GM18505 (cell line): Measurements from ENCODE around the gene TP53AIP1.

Experiments
- ATAC-seq: cut with Tn5 transposase; IDR thresholded peaks from one replicate; pipeline ENCODE4 v1.9.1; 2021; ENCODE audit not compliant: unreplicated experiment
- POLR2A ChIP-seq: IDR thresholded peaks from 4 replicates; pipeline ENCODE4 v1.6.1; 2011; ENCODE audit warnings: borderline replicate concordance; ENCODE audit not compliant: insufficient read depth, insufficient read length; ENCODE audit errors: extremely low read depth

Gene TP53AIP1

DNA sequence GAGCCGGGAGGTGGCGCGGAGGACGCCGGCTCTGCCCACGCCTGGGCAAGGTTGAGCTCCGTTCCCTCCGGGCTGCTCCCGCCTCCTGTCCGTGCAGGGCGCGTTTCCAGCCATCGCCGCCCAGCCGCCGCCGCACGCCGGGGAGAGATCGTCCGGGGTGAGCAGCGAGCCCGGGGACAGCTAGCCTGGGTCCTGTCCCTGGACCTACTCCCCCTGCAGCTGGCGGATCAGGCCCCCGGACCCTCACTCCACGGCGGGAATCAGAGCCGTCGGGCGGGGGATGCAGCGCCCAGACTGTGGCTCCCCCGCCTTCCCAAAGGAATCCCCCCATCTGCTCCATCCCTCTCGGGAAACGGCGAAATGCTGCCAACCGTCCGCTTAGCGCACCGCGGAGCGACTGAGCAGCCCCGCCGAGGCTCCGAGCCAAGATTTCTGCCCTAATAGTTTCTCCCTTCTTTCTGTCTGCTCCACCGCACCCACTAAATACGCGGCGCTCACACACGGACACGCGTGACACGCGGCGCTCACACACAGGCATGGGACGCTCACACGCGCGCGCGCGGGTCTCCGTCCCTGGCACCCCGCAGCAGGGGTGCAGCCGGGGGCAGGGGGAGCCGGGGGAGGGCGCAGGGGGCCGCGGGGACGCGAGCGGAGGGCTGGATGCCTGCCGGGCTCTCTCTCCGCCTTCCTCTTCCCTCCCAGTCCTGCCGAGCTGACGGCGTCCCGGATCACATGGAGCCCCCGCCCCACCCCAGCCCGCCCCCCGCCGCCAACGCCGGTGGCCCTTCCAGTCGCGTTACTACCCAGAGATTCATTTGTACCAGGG lies 51.9 kb downstream of the TP53AIP1 start, which contains the start of gene KCNJ5:
Gene KCNJ5 (plus strand): TSS at position 814 of the 826 bp plus-strand sequence. CDS start 19,918 bp downstream, outside the sequence.
- ATAC-seq = no peak

DNA sequence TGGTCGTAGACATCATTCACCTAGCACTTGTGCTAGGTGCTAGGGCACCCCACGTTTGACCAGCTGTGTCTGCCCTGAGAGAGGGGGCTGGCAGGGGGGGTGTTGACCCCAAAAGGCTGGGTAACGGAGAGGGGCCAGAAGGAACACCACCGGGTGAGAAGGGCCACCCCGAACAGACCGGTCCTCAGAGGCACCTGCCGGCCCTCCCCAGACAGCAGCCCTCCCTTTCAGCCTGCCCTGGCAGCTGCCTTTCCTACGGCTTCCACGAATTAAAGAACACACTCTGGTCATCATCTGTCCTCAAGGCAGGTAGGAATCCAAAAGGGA lies 52.5 kb downstream of the TP53AIP1 start:
- ATAC-seq = no peak
- TF ChIP-seq POLR2A = no peak

More for the DNA sequence above, 51.9 kb downstream of the TP53AIP1 start, which contains the start of gene KCNJ5:
- TF ChIP-seq POLR2A = no peak

DNA sequence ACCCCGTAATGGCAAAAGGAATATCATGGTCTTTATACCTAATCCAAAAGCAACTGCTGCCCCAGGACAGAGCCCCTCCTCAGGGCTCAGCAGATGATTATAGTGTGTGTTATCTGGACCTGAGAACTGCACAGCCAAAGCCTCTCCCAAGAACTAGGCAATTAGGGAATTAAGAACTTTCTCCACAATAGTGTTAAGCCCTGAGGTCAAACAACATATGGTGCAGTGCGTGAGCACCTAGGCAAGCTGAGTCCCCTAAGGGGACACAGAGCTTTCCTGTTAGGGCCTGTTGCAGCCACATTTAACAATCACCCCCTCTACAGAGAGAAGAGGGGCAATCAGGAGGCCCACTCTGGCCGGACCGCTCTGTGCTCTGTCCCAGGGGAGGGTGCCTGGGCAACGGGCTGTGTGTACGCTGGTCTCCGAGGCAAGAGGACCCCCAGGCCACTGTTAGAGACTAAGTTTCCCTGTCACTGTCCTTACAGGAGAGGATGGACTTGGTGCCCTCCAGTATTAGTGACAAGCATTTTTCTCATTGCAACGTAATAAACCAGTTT lies 52.9 kb downstream of the TP53AIP1 start:
- no peak for TF ChIP-seq POLR2A
- ATAC-seq = no peak

DNA sequence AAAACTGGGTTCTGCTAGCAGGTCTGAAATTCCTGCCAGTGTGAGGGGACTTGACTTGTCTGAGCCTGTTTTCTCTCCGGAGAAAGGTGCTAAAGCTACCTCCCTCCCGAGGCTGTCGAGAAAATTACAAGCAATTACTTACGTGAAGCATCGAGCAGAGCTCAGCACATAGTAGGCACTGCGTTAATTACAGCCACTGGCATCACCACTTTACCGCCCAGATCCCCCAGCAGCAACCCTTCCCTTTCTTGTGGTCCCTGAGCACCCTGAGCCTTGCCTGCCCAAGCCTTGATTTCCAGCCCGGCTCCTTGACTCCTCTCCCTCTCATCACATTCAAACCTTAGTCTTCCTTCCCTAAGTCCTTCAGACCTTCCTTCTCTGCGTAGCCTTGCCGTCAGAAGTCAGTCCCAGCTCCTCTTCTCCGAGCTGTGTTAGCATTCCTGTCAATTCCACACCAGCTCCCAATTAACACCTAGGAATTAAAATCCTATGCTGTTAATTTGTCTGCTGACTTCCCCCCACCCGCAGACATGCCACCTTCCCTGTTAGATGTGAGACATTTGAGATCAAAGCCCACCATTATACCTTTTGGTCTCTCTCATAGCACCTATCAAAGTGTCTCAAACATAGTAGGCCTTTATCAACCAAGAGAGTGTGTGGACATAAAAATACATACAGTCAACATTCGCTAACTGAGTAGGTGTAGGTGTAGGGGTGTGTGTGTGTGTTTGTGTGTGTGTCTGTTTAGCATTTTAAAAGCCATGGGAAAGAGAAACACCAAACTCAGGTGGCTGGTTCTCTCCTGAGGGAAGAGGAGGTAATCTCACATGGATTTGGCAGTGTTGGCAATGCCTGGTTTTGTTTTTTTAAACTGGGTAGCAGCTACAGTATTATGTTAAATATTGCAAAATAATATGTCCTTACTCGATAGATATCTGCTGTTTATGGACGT lies 54.4 kb downstream of the TP53AIP1 start:
- ATAC-seq = no peak
- TF ChIP-seq POLR2A = no peak

DNA sequence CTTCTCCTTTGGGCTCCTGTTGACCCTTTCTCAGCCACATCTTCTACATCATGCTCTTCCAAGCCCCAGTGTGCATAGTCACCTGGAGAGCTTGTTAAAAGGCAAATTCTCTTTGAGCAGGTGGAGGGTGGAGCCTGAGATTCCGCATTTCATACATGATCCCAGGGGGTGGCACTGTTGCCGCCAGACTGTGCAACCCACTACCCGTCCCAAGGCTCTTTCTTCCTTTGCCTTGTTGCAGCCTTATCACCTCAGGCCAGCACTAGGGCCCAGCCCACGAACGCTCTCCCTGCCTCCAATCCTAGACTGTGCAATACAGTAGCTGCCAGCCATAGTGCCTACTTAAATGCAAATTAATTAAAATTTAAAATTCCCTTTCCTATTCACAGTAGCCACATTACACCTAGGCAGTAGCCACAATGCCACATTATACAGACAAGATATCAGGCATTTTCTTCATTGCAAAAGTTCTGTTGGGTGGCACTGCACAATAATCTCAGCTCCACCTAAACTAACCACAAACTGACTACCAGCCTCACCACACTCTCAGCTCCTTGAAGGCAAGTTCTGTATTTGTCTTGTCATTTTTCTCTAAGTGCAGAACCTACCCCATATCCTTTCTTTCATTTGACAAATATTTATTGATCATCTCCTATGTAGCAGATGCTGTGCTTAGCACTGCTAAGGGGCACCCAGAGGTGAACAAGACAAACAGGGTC lies 56.1 kb downstream of the TP53AIP1 start:
- peak; percentile 63 for ATAC-seq
- no peak for TF ChIP-seq POLR2A
